AG10803 (cell line): ENCODE data around the gene ZNF813.

Source experiments
- DNase-seq: peaks from one replicate; pipeline ENCODE4 v3.0.0; 2010; ENCODE audit warnings: low read depth
- H3K4me3 ChIP-seq: 2 replicates; pipeline ENCODE4 v1.5.1; 2011; ENCODE audit warnings: mild to moderate bottlenecking, low read length, control low read depth
- TF ChIP-seq, protein P1 (sequence below): conservative IDR thresholded peaks from 2 replicates; pipeline ENCODE4 v1.5.1; 2011; ENCODE audit warnings: mild to moderate bottlenecking, low read length, control low read depth, inconsistent platforms

ZNF813 gene

GRCh38 chr19:53525922-53526321, 58.4 kb downstream of the ZNF813 start:
- H3K4me3 ChIP-seq: no peak overlapping the region
- TF ChIP-seq, protein P1, sequence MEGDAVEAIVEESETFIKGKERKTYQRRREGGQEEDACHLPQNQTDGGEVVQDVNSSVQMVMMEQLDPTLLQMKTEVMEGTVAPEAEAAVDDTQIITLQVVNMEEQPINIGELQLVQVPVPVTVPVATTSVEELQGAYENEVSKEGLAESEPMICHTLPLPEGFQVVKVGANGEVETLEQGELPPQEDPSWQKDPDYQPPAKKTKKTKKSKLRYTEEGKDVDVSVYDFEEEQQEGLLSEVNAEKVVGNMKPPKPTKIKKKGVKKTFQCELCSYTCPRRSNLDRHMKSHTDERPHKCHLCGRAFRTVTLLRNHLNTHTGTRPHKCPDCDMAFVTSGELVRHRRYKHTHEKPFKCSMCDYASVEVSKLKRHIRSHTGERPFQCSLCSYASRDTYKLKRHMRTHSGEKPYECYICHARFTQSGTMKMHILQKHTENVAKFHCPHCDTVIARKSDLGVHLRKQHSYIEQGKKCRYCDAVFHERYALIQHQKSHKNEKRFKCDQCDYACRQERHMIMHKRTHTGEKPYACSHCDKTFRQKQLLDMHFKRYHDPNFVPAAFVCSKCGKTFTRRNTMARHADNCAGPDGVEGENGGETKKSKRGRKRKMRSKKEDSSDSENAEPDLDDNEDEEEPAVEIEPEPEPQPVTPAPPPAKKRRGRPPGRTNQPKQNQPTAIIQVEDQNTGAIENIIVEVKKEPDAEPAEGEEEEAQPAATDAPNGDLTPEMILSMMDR: no peak
- DNase-seq: no peak

GRCh38 chr19:53530622-53531021, 63.1 kb downstream of the ZNF813 start:
- DNase-seq: no peak
- H3K4me3 ChIP-seq: no peak overlapping the region
- TF ChIP-seq, protein P1: no peak

DNA sequence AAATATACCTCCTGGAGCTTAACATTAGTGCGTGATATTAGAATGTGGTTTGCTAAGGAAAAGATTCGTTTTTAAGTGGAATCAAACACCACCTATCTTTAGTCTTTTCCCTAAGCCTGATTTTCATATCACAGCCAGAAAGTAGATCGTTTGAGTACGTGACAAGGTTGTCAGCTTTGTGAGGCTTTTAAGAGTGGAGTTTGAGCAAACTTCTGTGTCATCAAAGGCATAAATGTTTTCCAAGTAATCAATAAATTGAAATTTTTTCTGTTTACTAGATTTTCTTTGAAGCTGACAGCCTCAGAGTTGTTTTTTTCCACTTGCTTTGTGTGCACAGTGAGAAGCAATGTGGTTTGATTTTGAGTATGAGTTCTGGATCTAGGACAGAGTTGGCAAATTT, 63.9 kb downstream of the ZNF813 start:
- DNase-seq: no peak
- TF ChIP-seq, protein P1: no peak
- H3K4me3 ChIP-seq: no peak overlapping the region

GRCh38 chr19:53532362-53532761, 64.8 kb downstream of the ZNF813 start:
- TF ChIP-seq, protein P1: no peak
- DNase-seq: no peak
- no peak overlapping the region for H3K4me3 ChIP-seq

DNA sequence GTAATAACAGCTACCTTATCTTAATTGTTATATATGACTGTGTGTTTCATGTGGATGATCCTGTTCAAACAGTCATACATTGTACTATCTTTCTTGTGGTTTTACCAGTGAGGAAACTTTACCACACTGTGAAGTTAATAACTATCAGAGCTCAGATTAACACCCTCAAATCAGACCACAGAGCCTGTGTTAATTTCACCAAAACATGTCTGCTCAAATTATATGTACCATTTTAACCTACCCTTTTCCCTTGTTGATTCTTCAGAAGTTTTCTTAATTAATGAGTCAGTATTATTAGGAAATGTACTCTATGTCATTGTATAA, 68.7 kb downstream of the ZNF813 start:
- TF ChIP-seq, protein P1: no peak
- DNase-seq: no peak

DNA sequence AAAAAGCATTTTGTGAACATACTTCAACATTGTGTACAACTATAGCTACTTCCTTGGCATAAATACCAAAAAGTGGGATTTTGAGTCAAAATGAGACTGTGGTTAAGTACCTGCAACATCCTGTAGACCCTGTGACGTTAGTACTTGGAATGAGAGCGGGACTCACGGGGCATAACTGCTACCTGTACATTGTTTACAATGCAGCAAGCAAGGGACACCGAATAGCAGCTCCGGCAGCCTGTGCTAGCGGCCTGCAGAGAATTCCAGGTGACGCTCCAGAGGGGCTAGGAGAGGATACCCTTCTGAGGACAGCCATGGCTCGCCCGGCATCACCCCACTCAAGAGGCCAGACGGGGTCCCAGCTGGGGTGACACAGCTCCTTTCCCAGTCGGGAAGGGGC, 69.6 kb downstream of the ZNF813 start:
- peak overlapping the region; percentile 90 for H3K4me3 ChIP-seq
- TF ChIP-seq, protein P1: no peak
- DNase-seq: no peak

More for the DNA sequence above, 68.7 kb downstream of the ZNF813 start:
- no peak overlapping the region for H3K4me3 ChIP-seq

DNA sequence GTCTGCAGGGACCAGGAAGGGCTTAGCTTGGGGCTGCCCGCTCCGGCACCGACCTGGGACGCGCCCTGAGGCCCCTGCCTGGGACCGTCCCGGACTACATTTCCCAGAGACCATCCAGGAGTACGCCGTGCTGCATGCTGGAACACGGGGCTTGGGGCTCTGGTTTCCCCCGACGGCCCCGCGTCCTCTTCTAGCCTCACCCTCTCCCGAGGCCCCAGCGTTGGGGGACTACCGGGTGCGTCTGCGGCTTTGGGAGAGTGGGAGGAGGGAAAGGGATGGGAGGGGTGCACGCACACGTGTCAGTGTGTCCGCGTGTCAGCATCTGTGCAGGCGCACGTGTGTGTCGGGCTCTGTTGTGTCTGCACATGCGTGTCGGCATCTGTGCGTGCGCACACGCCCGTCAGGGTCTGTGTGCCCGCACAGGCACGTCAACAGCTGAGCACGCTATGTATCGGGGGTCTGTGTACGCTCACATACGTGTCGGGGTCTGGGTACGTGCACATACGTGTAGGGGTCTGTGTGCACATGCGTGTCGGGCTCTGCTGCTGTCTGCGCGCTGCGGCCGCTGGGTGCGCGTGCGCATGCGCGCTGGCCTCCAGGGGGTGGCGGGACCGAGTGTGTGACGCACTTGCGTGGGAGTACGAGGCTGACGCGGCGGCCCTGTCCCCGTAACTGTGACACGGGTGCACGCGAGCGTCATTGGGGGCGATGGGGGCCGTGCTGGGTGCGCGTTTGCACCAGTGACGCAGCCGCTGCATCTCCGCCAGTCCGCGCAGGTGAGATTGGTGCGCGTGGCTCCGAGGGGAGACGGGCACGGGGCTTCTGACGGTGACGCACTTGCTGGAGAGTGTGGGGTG, 70.2 kb downstream of the ZNF813 start, which contains the start of gene ZNF331:
TSS of gene ZNF331 (plus strand) at position 625 of the 857 bp plus-strand sequence. CDS start 31,232 bp downstream, outside the sequence.
- peak within 1 kb of the TSS; percentile 90 for H3K4me3 ChIP-seq
- TF ChIP-seq, protein P1: peak; percentile 47
- peak; percentile 72 for DNase-seq
